ENCODE data around the gene UNC93A.
"Not testable (repeated sequence)": the region's sequence is repeated elsewhere in the genome, so short reads cannot be mapped to it uniquely, and the experiment has no call there.

The UNC93A gene

GRCh38 chr6:167279766-167280446 lies 11.2 kb upstream of the UNC93A start:
- no peak for DNase-seq
- Histone ChIP-seq H3K27me3 (replicated peaks) (no peaks in the 10 kb centered on the region), H3K27ac (no peak overlapping the region), H3K36me3 (replicated peaks) (no peaks in the 10 kb centered on the region), H3K4me3 (ENCODE audit: low read depth, low read length) (no peak overlapping the region)
- no peak for TF ChIP-seq CTCF (IDR thresholded peaks at IDR 0.05; ENCODE audit: low read depth, low read length, missing control alignments)
- in situ Hi-C loops (cut with HindIII; ENCODE audit: low pct_ligation_motif_present, low sequenced_read_pairs): no loop called here

GRCh38 chr6:167280466-167280865 lies 10.6 kb upstream of the UNC93A start:
- DNase-seq; H3K4me3 ChIP-seq (ENCODE audit: low read depth, low read length); H3K36me3 ChIP-seq (replicated peaks); H3K27me3 ChIP-seq (replicated peaks); H3K27ac ChIP-seq; in situ Hi-C loops (cut with HindIII; ENCODE audit: low pct_ligation_motif_present, low sequenced_read_pairs): not testable (repeated sequence)

GRCh38 chr6:167282165-167282564 lies 8.9 kb upstream of the UNC93A start:
- no peak for TF ChIP-seq CTCF (IDR thresholded peaks at IDR 0.05; ENCODE audit: low read depth, low read length, missing control alignments)
- no peak for DNase-seq
- in situ Hi-C loops (cut with HindIII; ENCODE audit: low pct_ligation_motif_present, low sequenced_read_pairs): no loop called here
- Histone ChIP-seq H3K27ac (no peak overlapping the region), H3K27me3 (replicated peaks) (no peaks in the 10 kb centered on the region), H3K4me3 (ENCODE audit: low read depth, low read length) (no peak overlapping the region), H3K36me3 (replicated peaks) (no peaks in the 10 kb centered on the region)

GRCh38 chr6:167284565-167284964 lies 6.5 kb upstream of the UNC93A start:
- H3K4me3 ChIP-seq (ENCODE audit: low read depth, low read length); DNase-seq; in situ Hi-C loops (cut with HindIII; ENCODE audit: low pct_ligation_motif_present, low sequenced_read_pairs); H3K27me3 ChIP-seq (replicated peaks); H3K27ac ChIP-seq; H3K36me3 ChIP-seq (replicated peaks): not testable (repeated sequence)

GRCh38 chr6:167285077-167285770 lies 5.9 kb upstream of the UNC93A start:
- H3K4me3 ChIP-seq (ENCODE audit: low read depth, low read length): no peak overlapping the region
- no peak overlapping the region for H3K27ac ChIP-seq
- no peaks in the 10 kb centered on the region for H3K27me3 ChIP-seq (replicated peaks)
- no peak for DNase-seq
- in situ Hi-C loops (cut with HindIII; ENCODE audit: low pct_ligation_motif_present, low sequenced_read_pairs): no loop called here
- no peaks in the 10 kb centered on the region for H3K36me3 ChIP-seq (replicated peaks)
- TF ChIP-seq CTCF (IDR thresholded peaks at IDR 0.05; ENCODE audit: low read depth, low read length, missing control alignments): no peak

- Histone ChIP-seq H3K27ac (no peak overlapping the region), H3K4me3 (ENCODE audit: low read depth, low read length) (no peak overlapping the region), H3K27me3 (replicated peaks) (no peaks in the 10 kb centered on the region), H3K36me3 (replicated peaks) (no peaks in the 10 kb centered on the region)
- in situ Hi-C loops (cut with HindIII; ENCODE audit: low pct_ligation_motif_present, low sequenced_read_pairs): no loop called here
- DNase-seq: no peak
- TF ChIP-seq CTCF (IDR thresholded peaks at IDR 0.05; ENCODE audit: low read depth, low read length, missing control alignments): no peak
These were observed 3.5 kb upstream of the UNC93A start for GRCh38 chr6:167287513-167288048.

Data from brain microvascular endothelial cell (primary cell).